Panc1 (cell line): ENCODE results near the gene ERMP1.

Experiments used
- POLR2AphosphoS5 ChIP-seq: IDR thresholded peaks from 2 replicates; pipeline ENCODE4 v1.6.1; 2012; ENCODE audit warnings: mild to moderate bottlenecking, low read depth, low read length, moderate library complexity
- REST ChIP-seq, 2 experiments: IDR thresholded peaks; 2 replicates each; pipeline ENCODE4 v1.6.1; 2011 to 2012; ENCODE audit warnings: low read depth in 2 of 2, control low read depth in 1 of 2, low read length in 1 of 2, mild to moderate bottlenecking in 1 of 2, moderate library complexity in 1 of 2; ENCODE audit not compliant: insufficient read depth in 1 of 2
- SIN3A ChIP-seq: IDR thresholded peaks from 2 replicates; pipeline ENCODE4 v1.6.1; 2012; ENCODE audit warnings: low read depth, mild to moderate bottlenecking, low read length, moderate library complexity, borderline replicate concordance; ENCODE audit not compliant: insufficient read depth
- TCF7L2 ChIP-seq: IDR thresholded peaks from 2 replicates; pipeline ENCODE4 v1.6.1; 2011; ENCODE audit warnings: mild to moderate bottlenecking, low read depth, low read length, inconsistent platforms
- TF ChIP-seq, protein P1 (sequence below): fragments of 450-650 bp; IDR thresholded peaks from 2 replicates; pipeline ENCODE4 v1.5.1; 2017; ENCODE audit warnings: mild to moderate bottlenecking

GRCh38 chr9:5873439-5873838, 40.5 kb upstream of the ERMP1 start:
- TF ChIP-seq, protein P1, sequence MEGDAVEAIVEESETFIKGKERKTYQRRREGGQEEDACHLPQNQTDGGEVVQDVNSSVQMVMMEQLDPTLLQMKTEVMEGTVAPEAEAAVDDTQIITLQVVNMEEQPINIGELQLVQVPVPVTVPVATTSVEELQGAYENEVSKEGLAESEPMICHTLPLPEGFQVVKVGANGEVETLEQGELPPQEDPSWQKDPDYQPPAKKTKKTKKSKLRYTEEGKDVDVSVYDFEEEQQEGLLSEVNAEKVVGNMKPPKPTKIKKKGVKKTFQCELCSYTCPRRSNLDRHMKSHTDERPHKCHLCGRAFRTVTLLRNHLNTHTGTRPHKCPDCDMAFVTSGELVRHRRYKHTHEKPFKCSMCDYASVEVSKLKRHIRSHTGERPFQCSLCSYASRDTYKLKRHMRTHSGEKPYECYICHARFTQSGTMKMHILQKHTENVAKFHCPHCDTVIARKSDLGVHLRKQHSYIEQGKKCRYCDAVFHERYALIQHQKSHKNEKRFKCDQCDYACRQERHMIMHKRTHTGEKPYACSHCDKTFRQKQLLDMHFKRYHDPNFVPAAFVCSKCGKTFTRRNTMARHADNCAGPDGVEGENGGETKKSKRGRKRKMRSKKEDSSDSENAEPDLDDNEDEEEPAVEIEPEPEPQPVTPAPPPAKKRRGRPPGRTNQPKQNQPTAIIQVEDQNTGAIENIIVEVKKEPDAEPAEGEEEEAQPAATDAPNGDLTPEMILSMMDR: no peak
- TF ChIP-seq POLR2AphosphoS5 (no peak), TCF7L2 (no peak), SIN3A (no peak), REST (IDR thresholded peaks at IDR 0.05; ENCODE audit: insufficient read depth in 1 of 2, low read depth in 2 of 2, low read length in 1 of 2) (no peak)
